ENCODE data around the gene KATNB1.

DNA sequence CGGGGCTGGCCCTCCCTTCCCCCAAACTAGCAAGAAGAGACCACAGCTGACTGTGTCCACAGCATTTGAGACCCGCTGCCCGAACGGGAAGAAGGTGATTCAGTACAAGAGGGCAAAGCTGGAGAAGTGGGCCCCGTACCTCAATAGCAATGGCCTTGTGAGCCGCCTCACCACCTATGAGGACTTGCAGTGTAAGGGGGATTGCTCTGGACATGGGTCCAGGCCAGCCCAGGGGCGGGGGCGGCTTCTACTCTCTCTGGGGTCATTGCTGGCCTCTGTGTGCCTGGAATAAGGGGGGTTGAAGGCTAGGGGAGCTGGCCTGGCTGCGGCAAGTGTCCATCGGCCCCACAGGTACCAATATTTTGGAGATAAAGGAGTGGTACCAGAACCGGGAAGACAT, 12.9 kb upstream of the KATNB1 start:
- TF ChIP-seq EZH2 (IDR thresholded peaks at IDR 0.05; ENCODE audit: borderline replicate concordance, low read length): no peak
- TF ChIP-seq, protein P1, sequence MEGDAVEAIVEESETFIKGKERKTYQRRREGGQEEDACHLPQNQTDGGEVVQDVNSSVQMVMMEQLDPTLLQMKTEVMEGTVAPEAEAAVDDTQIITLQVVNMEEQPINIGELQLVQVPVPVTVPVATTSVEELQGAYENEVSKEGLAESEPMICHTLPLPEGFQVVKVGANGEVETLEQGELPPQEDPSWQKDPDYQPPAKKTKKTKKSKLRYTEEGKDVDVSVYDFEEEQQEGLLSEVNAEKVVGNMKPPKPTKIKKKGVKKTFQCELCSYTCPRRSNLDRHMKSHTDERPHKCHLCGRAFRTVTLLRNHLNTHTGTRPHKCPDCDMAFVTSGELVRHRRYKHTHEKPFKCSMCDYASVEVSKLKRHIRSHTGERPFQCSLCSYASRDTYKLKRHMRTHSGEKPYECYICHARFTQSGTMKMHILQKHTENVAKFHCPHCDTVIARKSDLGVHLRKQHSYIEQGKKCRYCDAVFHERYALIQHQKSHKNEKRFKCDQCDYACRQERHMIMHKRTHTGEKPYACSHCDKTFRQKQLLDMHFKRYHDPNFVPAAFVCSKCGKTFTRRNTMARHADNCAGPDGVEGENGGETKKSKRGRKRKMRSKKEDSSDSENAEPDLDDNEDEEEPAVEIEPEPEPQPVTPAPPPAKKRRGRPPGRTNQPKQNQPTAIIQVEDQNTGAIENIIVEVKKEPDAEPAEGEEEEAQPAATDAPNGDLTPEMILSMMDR (IDR thresholded peaks at IDR 0.05; ENCODE audit: low read length): no peak
